GM18951 (cell line): ENCODE results near the gene ZSWIM3.
A peak's percentile ranks its signal among the peaks of the same experiment; 100 is the strongest.
"Not testable (repeated sequence)": the region's sequence is repeated elsewhere in the genome, so short reads cannot be mapped to it uniquely, and the experiment has no call there.

Source experiments
- POLR2A ChIP-seq: IDR thresholded peaks from 4 replicates; pipeline ENCODE4 v1.6.1; 2011; ENCODE audit warnings: mild to moderate bottlenecking; ENCODE audit not compliant: insufficient read length, insufficient read depth; ENCODE audit errors: extremely low read depth
- in situ Hi-C: fragments of 300-500 bp; cut with MboI; formaldehyde crosslinking; loops from one replicate; pipeline ENCODE4 v1.12.0; 2022; ENCODE audit warnings: low sequenced_read_pairs, mixed read lengths, inconsistent platforms; ENCODE audit not compliant: unreplicated experiment

Gene ZSWIM3

DNA sequence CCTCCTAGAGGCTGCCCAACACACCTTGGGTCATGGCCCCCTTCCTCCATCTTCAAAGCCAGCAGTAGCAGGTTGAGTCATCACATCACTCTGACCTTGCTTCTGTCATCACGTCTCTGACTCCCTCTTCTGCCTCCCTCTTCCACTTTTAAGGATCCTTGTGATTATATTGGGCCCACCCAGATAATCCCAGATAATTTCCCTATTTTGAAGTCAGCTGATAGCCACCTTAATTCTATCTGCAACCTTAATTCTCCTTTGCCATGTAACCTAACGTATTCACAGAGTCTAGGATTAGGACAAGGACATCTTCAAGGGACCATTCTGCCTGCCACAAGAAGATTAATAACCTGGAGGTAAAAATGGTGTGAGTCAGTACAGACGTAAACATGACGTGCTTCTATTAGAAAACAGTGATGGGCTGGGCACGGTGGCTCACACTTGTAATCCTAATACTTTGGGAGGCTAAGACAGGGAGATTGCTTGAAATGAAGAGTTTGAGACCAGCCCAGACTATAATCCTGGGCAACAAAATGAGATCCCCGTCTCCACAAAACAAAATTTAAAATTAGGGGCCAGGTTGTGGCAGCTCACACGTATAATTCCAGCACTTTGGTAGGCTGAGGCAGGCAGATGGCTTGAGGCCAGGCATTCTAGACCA, 3.3 kb downstream of the ZSWIM3 start:
- in situ Hi-C loops = no loop called here
- TF ChIP-seq POLR2A = no peak

DNA sequence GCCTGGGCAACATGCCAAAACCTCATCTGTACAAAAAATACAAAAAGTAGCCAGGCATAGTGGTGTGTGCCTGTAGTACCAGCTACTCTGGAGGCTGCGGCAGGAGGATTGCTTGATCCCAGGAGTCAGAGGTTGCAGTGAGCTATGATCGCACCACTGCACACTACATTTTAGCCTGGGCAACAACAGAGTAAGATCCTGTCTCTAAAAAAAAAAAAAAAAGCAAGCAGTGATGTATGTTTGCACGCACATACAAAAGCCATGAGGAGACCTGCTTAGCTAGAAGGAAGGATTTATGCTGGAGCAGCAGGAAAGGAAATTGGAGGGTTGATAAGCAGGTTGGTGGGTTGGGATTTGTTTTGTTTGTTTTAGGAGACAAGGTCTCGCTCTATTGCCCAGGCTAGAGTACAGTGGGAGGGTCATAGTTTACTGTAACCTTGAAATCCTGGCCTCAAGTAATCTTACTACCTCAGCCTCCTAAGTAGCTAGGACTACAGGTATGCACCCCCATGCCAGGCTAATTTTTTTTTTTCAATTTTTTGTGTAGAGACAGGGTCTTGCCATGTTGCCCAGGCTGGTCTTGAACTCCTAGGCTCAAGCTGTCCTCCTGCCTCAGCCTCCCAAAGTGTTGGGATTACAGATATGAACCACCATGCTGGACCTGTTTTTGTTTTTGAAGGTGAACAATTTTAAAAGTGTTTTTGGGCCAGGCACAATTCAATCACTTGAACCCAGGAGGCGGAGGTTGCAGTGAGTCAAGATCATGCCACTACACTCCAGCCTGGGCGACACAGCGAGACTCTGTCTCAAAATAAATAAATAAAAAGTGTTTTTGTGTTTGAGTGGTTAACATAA, 4.0 kb downstream of the ZSWIM3 start:
- no peak for TF ChIP-seq POLR2A
- in situ Hi-C loops = no loop called here

DNA sequence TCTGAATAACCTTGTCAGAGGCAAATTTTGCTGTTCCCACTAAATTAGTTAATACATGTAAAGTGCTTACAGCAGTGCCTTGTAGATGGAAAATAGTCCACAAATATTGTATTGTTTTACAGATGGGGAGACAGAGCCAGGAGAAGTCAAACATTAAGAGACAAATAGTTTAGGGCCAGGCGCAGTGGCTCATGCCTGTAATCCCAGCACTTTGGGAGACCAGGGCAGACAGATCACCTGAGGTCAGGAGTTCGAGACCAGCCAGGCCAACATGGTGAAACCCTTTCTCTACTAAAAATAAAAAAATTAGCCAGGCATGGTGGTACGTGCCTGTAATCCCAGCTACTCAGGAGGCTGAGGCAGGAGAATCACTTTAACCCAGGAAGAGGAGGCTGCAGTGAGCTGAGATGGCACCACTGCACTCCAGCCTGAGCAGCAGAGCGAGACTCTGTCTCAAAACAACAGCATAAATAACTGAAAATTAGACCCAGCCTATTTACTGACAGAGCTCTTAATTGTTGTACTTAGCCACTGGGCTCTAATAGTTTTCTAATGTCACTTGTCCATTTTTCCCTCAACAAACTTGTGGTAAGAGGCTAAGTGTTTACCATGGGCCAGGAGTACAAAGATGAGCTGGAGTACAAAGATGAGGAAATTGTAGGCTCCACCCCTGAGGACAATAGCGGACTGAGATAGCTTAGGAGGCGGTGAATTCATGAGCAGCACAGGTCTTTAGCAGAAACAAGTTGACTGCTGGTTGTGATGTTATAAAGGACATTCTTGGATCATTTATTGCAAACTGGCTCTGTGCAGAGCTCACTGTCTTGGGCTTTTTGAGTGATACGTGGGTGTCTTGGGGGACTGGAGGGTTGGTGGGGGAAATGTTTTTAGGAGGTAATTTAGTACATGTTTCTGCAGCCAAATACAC, 6.4 kb downstream of the ZSWIM3 start:
- no peak for TF ChIP-seq POLR2A
- in situ Hi-C loops = no loop called here

DNA sequence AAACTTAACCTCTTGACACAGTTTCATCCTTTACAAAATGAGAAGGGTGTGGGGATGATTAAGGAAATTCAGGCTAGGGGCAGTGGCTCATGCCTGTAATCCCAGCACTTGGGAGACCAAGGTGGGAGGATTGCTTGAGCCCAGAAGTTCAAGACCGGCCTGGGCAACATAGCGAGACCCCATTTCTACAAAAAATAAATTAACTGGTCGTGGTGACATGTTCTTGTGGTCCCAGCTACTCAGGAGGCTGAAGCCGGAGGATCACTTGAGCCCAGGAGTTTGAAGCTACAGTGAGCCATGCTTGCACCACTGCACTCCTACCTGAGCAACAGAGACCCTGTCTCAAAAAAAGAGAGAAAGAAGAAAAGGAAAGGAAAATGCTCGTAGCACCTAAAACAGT, 9.0 kb downstream of the ZSWIM3 start:
- in situ Hi-C loops = no loop called here
- TF ChIP-seq POLR2A = no peak

DNA sequence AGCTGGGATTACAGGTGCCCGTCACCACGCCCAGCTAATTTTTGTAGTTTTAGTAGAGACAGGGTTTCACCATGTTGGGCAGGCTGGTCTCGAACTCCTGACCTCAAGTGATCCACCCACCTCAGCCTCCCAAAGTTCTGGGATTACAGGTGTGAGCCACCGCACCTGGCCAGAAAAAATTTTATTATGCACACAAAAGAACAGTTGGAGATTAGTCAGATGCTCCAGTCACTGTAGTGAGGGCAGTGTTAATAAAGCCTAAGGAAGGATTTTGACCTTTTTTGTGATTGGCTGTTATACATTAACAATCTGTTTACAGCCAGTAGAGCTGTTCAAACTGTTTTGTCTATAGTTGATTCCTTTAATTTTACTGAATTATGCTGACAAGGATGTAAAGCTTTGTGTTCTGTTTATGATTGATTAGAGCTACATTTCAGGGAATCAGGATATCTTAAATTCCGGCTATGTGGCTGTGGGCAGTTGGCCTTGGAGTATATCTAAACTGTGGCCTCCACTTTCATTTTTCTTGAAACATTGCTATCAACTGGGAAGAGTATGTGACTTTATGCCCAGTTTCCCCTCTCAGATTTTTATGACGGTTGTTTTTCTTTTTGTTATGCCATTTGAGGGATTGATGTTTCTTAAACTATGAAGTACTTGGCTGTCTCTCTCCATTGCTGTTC, 9.9 kb downstream of the ZSWIM3 start:
- in situ Hi-C loops = no loop called here
- TF ChIP-seq POLR2A = no peak

DNA sequence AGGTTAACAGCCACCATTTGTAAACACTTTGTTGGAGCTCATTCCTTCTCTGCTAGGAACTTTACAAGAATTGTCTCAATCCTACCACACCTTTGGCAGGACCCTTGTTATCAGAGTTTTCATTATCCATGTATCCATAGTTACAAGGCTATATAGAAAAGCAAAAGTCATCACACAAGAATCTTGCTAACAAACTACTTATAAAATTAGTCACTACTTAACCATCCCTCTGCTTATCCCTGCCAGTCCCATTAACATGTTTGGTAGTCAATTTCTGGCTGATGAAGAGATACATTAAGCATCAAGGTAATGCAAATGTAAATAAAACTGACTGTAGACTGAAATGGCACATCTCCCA, 10.4 kb downstream of the ZSWIM3 start:
- in situ Hi-C loops = no loop called here

DNA sequence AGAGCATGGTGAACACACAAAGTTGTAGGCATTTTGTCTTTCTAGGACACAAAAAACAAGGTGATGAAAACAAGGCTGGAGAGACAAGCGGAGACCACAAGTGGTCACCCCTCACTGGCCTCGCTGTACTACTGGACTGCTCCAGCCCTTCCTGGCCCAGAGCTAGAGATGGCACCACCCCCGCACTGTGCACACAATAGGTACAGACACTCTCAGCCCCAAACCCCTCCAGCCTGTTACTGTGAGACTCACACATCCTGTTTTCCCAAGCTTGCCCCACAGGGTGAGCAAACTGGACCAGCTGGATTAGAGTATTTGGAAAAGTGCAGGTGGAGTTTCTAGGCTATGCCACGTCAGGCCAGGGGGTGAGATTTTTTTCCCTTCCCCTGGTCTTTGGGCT, 15.2 kb downstream of the ZSWIM3 start:
- in situ Hi-C loops = no loop called here
- TF ChIP-seq POLR2A = no peak

More for the DNA sequence above, 10.4 kb downstream of the ZSWIM3 start:
- no peak for TF ChIP-seq POLR2A

DNA sequence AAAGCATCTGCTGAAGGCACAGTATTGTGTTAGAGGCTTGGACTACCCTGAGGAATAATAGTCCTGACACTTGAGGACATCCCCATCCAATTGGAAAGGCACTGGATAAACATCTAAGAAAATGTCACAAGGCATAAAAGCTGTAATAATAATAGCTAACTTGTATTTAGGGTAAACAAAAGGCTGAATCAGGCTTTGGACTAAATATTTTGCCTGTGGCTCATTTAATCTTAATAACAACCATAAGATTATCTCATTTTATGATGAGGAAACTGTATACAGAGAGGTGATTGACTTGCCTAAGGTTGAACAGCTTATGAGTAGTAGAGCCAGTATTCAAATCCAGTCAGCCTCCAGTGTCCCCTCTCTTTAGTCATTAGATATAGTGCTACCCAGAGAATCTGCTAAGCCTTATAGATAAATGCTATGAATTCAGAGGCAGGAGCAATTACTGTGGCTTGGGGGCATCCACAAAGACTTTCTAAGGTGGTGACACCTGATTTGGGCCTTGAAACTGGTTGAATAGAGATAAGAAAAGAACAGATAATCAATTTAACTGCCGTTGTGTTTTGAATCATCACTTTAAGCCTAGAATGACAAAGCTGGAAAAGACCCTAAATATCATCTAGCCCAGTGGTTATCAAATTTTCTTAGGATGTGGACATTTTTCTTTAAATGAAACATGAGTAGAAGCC, 16.1 kb downstream of the ZSWIM3 start:
- no peak for TF ChIP-seq POLR2A
- in situ Hi-C loops = no loop called here

DNA sequence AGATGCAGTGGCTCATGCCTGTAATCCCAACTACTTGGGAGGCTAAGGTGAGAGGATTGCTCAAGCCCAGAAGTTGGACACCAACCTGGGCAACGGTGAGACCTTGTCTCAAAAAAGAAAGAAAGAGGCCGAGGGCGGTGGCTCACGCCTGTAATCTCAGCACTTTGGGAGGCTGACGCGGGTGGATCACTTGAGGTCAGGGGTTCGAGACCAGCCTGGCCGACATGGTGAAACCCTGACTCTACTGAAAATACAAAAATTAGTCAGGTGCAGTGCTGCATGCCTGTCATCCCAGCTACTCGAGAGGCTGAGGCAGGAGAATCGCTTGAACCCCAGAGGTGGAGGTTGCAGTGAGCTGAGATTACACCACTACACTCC, 16.7 kb downstream of the ZSWIM3 start:
- in situ Hi-C loops = not testable (repeated sequence)

DNA sequence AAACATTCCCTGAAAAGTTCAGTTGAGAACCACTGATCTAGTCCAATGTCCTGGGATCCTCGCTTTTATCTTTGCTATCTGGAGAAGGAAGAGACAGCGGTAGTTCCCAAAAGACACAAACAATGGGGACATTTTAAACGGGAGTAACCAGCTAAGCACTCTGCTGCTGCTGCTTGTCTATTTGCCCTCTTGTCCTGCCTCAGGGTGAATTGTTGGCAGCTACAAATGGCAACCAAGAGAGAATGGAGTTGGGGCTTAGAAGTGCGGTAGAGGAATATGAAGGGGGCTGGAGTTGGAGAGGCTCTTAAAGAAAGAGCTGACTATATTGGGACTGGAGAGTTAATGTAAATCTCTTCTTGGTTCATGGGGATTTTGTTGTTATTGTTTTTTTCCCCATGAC, 17.2 kb downstream of the ZSWIM3 start:
- TF ChIP-seq POLR2A = no peak
- in situ Hi-C loops = no loop called here

DNA sequence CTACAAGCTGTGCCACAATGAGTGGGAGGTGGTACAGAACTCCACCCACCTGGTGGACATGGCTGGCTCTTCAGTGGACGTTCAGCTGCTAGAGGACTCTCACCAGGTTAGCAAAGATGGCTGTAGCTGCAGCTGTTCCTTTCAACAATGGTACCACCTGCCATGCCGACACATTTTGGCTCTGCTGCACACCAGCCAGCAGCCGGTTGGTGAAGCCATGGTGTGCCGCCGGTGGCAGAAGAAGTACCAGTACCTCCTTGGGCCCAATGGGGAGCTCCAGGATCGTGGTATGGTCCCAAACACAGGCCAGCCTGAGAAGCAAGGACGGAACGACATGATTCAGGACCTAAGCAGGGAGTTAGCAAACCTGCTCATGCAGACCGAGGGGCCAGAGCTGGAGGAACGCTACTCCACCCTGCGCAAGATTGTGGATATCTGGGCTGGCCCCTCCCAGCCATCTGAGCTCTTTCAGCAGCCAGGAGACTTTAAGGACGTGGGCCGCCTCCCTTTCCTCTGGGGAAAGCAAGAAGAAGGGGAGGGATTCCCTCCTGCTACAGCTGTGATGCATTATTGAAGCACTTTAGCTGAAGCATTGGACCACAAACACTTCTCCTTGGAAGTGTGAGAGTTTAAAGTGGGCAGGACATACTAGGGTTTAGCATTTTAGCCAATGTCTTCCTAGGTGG, 20.8 kb downstream of the ZSWIM3 start:
- no peak for TF ChIP-seq POLR2A

DNA sequence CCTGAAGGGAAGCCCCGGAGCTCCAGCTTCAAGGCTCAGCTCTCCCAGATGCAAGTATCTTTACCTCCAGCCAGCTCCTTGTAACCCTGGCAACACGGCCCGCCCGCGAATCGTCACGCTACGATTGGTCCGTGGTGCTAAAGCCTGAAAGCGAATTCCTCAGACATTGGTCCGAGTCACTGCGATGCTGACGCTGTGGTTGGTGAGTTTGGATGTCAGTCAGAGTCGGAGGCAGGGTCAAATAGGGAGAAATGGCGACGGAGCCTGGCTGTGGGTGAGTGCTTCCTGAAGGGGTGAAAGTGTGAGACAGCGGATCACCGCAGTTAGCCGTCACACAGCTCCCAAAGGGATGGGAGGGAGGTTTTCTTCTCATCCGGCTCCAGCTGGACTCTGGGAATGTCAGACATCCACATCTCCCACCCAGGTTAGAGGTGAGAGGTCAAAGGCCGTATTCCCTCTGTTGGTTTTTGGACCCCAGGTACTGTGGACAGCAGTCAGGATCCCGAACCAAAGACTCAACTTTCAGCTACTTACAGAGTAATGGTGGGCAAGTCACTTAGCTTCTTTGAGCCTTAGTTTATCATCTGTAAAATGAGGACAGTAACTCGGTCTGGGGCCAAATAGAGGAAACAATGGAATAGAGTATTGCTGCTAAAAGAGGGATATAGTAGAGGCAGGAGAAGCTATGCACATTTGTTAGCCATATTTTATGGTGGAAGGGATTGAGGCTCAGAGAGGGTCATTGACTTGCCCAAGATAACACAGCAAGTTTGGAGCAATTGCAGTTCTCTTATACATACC, 23.8 kb downstream of the ZSWIM3 start, which contains the start of gene ZSWIM1:
ZSWIM1 (plus strand) TSS at position 240 of the 801 bp plus-strand sequence. CDS start 1,366 bp downstream, outside the sequence.
- TF ChIP-seq POLR2A = peak; percentile 86
- in situ Hi-C loops = no loop called here

More for the DNA sequence above, 20.8 kb downstream of the ZSWIM3 start:
- in situ Hi-C loops = no loop called here
